HG03045 (cell line): Measurements from ENCODE around the gene SLC2A1.

ENCODE experiments used
- ATAC-seq: cut with Tn5 transposase; IDR thresholded peaks from one replicate; pipeline ENCODE4 v1.9.1; 2021; ENCODE audit warnings: mild to moderate bottlenecking, moderate library complexity; ENCODE audit not compliant: unreplicated experiment

Gene SLC2A1

DNA sequence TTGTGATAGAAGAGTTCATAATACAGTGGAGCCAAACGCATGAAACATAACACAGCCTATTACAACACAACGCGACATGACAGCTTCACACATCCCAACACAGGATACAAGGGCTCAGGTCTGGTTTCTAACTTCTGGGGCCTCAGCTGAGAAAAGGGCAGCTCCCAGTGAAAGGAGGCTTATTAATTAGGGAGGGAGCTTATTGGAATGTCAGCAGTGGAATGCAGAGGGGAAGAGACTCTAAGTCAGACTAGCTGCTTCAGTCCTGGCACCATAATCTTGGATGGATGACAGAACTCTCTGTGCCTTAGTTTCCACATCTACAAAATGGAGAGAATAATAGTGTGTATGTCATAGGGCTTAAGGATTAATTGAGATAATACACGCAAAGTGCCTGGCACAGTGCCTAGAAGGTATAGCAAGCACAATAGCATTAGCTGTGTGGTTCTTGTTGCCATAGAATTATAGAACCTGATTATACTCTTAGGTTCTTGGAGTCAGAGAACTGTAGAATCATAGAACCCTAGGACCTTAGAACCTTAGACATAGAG lies 22.7 kb upstream of the SLC2A1 start:
- ATAC-seq = no peak

DNA sequence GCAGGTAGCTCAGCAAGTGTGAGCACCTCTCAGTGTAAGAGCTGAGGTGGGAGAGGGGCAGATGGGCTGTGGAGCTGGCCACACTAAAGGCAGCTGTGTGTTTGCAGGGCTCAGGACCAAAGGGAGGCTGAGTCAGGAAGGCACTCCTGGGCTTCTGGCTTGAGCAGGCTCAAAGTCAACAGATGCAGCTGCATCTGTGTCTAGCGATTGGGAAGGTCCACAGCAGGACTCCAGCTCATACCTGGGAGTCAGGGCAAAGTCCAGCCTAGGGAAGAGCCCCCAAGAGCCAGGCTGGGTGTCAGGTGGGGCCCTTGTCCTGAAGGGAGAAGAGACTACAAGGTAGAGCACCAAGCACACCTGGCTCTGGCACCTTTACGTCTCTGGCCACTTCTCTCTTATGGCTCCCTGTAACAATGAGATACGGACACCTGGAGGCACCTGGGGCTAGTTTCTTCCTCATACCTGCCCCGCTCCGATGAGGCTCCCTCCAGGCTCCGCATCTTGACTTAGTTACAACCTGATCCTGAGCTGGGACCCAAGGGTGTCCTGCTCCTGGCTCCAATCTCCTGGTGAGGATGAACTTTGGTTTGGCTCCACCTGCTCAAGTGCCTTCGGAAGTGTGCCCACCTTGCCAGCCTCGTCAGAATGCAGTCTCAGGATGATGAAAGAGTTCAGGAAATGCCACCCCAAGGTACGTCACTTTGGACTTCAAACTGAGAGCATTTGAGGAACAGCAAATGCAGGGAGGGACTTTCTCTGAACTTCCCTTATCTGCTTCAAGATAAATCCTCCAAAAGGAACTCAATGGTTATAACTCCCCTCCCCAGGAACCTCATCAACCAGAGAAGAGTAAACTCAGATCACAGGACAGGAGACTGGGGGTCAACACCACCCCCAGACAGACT lies 21.5 kb upstream of the SLC2A1 start:
- no peak for ATAC-seq

DNA sequence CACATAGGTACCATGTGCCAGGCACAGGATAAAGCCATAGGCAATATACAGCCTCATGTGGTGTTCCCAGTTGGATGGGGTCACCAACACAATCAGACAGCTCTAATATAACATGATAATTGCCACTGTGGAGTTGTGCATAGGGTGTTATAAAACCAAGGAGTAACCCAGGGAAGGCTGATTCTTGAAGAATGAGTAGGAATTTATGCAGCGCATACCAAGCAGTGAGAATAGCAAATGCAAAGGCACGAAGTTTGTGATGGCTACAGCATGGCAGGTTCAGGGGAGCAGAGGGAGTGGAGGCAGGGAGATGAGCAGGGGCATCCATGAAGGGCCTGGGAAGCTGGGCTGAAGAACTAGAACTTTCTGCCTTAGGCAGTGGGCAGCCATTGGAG lies 20.4 kb upstream of the SLC2A1 start:
- no peak for ATAC-seq

DNA sequence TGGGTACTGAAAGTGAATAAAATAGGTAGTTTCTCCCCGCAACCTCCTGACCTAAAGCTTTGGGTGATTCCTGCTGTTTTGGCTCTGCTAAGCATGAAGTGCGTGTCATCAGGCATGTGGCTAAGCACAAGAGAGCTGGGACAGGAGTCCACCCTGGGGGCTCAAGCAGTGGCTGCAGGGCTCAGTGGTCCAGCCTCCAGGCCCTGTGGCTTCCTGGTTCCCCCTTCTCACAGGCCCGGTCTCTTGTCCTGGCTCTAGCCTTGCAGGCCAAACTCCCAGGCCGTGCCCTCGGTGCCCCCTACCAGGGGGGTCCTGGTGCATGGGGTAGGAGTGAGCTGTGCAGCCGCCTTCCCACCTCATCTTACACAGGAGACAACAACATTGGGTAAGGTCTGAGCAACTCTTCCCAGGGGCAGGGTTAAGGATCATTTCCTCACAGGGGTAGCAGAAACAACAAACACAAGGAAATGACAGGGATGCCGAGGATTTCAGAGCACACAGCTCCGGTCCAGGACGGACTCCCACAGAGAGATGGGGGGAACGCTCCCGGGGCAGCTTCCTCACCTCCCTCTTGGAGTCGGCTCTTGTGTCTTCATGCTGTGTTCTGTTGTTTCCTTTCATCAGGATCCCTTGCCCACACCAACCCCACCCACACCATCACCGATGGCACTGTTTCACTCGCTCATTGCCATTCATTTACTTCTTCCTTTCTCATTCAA lies 19.8 kb upstream of the SLC2A1 start:
- no peak for ATAC-seq

DNA sequence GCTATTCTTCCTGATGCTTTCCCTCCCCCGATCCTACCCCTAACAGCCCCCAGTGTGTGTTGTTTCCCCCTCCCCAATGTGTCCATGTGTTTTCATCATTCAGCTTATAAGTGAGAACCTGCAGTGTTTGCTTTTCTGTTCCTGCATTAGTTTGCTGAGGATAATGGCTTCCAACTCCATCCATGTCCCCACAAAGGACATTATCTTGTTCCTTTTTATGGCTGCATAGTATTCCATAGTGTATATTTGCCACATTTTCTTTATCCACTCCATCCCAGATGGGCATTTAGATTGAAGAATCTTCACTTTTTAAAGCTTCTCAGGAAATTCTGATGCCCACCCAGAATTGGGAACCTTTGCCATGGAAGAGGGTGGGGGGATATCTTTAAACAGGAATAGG lies 19.0 kb upstream of the SLC2A1 start:
- no peak for ATAC-seq

DNA sequence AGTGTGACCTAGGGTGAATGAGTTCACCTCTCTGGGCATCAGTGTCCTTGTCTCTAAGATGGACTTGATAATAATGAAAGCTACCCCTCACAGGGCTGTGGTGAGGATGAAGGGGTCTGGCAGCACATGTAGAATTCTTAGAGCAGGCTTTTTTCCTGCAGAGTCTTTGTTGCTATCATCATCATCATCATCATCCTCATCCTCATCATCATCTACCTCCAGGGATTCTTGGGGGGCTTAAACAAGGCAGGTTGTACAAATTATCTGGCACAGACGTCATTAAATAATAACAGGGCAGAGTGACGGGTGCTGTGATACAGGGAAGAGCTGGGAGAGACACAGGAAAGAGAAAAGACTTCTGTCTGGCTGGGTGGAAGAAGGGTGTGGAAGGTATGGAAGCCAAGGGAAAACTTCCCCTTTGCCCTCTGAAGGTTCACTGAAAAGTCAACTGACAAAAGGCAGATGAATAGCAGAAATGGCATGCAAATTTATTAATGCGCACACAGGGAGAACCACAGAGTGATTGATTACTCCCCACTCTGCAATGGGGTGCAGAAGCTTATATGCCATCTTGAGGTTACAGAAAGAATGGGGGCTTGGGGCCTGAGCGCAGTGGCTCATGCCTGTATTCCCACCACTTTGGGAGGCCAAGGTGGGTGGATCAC lies 17.0 kb upstream of the SLC2A1 start:
- ATAC-seq = no peak

DNA sequence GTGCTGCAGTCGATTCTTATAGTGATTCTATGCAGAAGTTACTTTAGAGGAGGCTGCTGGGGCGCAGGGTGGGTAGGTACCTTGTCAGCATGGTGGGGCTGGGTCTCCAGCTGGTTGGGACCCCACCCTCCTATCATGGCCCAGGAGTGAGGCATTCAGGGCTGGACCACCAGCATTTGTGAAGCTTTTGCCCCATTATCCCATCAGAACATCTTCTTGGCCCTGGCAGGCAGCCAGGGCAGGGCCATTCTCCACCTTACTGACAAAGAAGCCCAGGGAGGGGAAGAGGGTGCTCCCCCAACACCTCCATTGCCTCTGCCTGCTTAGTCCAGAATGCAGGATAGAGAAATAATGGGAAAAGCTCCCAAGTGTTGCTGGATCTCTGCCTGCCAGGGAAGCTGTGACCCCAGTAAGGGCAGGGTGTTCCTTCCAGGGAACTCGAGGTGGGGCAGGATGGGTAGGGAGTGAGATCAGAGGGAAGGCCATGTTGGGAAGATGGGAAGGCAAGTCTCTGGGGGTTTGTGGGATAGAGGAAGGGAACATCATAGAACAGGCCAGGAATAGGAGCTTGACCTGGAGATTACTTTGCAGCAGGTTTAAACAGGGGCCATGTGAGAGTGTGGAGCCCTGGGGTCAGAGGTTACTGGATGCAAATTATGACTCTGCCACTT lies 16.2 kb upstream of the SLC2A1 start:
- ATAC-seq = no peak

DNA sequence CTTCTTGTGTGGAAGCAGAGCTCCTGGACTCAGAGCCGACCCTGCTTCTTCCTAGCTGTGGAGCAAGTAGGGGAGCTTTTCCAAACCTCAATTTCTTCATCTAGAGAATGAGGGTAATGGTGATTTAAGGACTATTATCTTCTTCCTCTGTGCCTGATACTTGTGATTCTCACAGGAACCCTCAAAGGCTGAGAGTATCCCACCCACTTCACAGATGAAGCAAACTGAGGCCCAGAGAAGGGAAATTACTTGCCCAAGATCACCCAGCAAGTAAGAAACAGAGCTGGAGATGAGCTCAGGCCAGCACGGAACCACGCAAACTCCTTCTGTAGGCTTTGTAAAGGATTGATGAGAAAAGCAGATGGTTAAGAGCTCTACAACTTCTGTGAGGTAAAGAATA lies 15.1 kb upstream of the SLC2A1 start:
- no peak for ATAC-seq

DNA sequence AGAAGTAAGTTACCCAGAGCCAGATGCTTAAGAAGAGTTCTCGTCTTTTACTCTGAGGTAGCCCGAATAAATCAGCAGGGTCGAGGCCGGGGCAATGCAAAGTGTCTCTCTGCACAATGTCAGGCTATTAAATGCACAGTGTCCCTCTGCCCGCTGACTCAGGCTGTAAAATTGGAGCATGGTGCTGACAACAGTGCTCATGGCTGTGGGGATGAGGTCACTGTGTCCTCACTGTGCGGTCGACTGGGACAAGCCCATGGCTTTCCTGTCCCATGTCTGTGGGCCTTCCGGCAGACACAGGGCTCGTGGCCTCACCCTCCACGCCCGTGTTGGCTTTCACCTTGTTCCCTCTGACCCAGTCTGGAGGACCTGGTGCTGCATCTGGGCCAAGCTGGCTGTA lies 14.6 kb upstream of the SLC2A1 start:
- no peak for ATAC-seq

DNA sequence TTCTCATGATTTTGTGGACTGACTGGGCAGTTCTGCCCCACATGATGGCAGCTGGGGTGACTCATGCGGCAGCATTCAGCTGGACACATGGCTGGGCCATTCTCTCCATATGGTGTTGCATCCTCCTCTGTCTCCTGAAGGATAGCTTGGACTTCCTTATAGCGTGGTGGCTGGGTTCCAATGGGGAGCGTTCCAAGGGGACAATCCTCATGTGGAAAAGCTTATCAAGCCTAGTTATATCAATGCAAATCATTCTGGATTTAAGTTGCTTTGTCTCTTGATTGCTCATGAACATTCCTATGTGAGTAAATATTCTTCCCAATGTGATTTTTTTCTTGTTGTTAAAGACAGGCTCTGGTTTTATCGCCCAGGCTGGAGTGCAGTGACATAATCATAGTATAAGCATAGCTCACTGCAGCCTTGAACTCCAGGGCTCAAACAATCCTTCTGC lies 13.2 kb upstream of the SLC2A1 start:
- no peak for ATAC-seq

DNA sequence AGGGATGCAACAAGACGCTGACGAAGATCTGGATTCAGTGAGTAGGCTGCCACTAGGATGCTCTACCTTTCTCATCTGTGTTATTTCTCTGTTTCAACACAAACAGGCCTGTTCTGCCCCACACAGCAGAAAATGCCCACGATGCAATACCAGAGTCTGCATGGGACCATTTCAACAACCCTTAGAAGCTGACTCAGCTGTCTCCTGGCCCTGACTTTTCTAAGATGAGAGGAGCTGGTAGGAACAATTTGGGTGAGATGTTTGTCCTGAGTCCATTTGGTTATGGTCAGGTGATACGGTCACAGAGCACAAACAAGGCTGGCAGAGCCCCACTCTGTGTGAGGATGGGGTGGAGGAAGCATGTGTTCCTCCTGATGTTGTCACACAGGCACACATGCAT lies 11.5 kb upstream of the SLC2A1 start:
- ATAC-seq = no peak

DNA sequence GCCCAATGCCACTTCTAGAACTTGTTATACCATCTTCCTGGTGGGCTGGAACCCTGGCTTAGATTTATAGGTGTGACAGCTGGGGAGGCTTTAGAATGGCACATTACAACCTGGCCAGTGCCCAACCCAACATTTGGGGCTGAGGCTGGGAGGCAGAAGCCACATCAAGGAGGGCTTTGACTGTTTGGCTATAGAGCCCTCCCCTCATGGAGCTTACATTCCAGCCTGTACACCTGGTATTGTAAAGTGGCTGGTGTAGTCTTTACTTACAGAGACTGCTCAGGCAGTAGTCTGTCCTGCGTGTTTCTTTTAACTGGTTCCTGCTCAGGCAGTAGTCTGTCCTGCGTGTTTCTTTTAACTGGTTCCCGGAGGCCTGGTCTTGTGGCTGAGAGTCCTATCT lies 10.0 kb upstream of the SLC2A1 start:
- ATAC-seq = no peak

DNA sequence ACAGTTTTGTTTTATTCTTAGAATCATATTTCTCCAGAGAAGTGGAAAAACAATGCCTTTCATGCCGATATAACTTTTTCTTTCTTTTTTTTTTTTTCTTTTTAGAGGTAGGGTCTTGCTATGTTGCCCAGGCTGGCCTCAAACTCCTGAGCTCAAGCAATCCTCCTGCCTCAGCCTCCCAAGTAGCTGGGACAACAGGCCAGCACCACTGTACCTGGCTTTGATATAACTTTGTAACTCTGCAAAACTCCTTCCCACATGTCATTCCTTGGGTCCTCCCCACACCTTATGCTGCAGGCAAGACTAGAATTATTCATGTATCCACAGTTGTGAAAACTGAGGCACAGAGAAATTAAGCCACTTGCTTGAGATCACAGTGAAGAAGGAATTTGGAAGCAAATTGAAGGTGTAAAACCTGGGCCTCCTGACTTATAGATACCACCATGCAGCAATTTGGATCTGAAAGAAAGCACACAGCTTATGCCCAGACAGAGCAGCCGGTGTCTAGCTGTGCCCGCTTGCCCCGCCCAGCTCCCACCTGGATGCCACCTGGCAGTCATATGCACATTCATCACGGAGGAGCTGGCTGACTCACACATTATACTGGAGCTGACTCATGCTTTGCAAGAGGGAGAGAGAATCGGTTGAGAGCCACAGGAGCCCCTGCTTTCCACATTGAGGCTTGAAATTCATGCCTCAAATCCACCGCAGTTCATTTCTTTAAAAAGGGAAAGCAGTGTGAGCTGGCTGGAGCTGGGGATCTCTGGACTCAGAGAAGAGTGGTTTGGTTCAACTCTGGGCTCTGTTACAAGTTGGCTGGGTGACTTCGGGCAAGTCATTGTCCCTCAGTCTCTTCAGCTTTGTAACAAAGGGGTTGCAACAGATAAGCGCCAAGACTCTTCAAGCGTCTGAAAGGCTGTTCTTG lies 8.3 kb upstream of the SLC2A1 start:
- ATAC-seq = no peak

DNA sequence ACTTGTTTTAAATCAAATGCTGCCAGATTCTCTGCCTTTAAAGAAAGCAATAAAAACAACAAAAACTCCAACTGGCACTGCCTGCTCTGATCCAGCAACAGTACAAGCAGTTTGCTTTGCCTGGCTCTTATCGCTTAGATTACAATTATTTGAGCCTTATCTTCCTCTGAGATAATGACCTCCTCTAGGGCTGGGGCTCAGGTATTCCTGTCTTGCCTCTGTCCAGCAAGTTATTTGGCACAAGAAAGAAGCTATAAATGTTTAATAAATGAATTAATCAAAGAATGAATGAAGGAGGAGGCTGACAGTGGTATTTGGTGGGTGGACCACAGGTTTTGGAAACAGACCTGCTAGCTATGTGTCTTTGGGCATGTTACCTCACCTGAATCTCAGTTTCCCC lies 6.7 kb upstream of the SLC2A1 start:
- ATAC-seq = no peak

DNA sequence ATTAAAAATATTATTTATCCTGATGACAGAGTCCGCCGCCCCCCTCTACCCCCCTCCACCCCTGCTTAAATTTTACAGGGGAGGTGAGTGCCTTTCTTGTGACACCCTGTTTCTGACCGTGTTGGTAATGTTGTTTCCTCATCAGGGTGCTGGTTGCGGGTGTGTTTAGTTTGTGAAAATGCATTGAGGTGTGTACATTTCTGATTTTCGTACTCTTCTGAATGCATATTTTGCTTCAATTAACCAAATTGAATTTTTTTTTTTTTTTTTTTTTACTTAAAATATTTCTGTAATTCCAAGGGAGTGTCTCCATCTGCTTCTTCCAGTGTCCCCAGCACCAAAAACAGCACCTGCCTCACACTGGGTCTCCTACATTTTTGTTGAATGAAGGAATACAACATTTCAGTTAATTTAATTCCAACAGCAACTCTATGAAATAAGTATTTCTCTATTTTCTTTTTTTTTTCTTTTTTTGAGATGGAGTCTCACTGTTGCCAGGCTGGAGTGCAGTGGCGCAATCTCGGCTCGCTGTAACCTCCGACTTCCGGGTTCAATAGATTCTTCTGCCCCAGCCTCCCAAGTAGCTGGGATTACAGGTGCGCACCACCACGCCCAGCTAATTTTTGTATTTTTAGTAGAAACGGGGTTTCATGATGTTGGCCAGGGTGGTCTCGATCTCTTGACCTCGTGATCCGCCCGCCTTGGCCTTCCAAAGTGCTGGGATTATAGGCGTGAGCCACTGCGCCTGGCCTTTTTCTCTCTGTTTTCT lies 5.6 kb upstream of the SLC2A1 start:
- ATAC-seq = no peak

DNA sequence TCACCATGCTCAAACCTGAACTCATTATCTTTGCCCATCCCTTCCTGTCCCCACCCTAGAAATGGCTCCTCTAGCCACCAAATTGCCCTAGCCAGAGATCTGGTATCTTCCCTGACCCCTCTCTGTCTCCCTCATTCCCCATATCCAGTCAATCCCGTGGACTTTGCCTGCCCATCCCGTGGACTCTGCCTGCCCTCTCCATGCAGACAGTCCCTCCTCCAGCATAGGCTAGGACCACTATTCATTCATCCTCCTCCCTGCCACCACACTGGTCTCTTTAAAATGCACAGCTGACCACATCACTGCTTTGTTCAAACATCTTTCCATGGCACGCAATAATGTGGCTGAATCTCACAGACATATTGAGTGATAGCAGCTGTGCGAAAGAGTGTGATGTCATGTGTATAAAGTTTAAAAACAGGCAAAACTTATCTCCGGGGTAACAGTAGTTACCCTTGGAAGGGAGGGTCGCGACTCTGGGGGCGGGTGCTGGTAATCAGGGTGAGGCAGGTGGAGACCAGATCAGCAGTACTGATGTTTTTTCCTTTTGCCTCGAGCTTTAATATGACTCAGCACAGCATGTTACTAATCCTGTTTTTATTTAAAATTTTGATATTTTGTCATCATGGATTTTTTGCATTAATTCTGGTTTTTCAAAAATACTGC lies 4.8 kb upstream of the SLC2A1 start:
- ATAC-seq = no peak

DNA sequence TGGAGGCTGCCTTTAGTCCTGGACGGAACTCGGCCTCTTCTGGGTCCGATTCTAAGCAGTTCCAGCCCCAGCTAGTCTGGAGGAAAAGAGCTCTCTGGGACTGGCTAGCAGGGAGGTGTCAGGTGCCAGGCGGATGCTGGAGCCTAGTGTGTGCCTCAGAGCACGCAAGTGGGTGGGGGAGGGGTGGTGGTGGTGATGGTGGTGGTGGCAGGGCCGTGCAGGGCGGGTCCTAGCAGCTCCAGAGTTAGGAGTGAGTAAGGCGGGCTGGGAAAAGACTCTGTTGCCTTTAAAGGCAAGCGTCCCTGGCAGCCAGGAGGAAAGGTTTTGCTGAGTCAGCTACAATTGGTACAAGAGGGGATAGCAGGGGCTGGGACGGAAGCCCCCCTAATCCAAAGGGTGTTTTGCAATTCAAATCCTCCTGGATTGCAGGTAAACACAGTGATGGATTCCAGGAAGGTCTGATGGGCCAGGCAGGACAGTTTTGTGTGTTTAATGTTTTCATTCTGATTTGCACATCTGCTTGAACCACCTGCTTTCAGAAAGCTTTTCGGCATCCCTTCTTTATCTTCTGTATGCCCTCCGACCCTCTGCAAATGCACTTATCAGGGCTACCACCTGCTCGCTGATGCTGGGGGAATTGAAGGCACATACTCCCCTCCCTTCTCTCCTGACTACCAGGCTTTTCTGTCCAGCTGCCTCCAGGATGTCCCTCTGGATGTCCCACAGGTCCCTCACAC lies 4.1 kb upstream of the SLC2A1 start:
- no peak for ATAC-seq
